GM12878 (cell line): ENCODE measurements around the gene HNRNPU. TPM values are rescaled to one million over a fixed set of nuclear protein-coding genes. Genes with fewer than 3 reads are reported as not detected.

Experiments used
- BCL3 ChIP-seq: IDR thresholded peaks from 2 replicates; pipeline ENCODE4 v1.6.1; 2011; ENCODE audit warnings: borderline replicate concordance, low read depth, mild to moderate bottlenecking, moderate library complexity, low read length; ENCODE audit not compliant: insufficient read depth, poor library complexity, severe bottlenecking
- CEBPB ChIP-seq, 2 experiments: fragments of 150-350 bp in 1 of 2; IDR thresholded peaks; 2 replicates each; pipeline ENCODE4 v1.6.1; 2012 to 2014; ENCODE audit warnings: low read depth in 2 of 2, low read length in 2 of 2, borderline replicate concordance in 1 of 2, inconsistent platforms in 1 of 2
- CEBPZ ChIP-seq: fragments of 150-350 bp; IDR thresholded peaks from 2 replicates; pipeline ENCODE4 v1.6.1; 2016; ENCODE audit warnings: low read depth, low read length
- CTCF ChIP-seq, 3 experiments: IDR thresholded peaks in 2 of 3; conservative IDR thresholded peaks in 1 of 3; 2 replicates each; pipeline ENCODE4 v1.5.1; 2011; ENCODE audit warnings: low read depth in 3 of 3, low read length in 3 of 3, mild to moderate bottlenecking in 3 of 3, control low read depth in 2 of 3, moderate library complexity in 2 of 3, inconsistent platforms in 1 of 3, mixed read lengths in 1 of 3; ENCODE audit not compliant: control insufficient read depth in 2 of 3, insufficient read depth in 1 of 3; ENCODE audit errors: extremely low read depth in 1 of 3
- HDAC2 ChIP-seq: fragments of 200-600 bp; sonication (generic); IDR thresholded peaks from 2 replicates; pipeline ENCODE4 v1.6.1; 2017
- JUNB ChIP-seq: IDR thresholded peaks from 2 replicates; pipeline ENCODE4 v1.6.1; 2016; ENCODE audit warnings: antibody characterized with exemption, mild to moderate bottlenecking
- MAX ChIP-seq: IDR thresholded peaks from 2 replicates; pipeline ENCODE4 v1.6.1; 2012; ENCODE audit warnings: low read depth, low read length, improper control_type of control experiment
- MEF2A ChIP-seq: IDR thresholded peaks from 2 replicates; pipeline ENCODE4 v1.6.1; 2011; ENCODE audit warnings: low read depth, mild to moderate bottlenecking, low read length, moderate library complexity; ENCODE audit not compliant: insufficient read depth
- MXI1 ChIP-seq: fragments of 150-350 bp; IDR thresholded peaks from 2 replicates; pipeline ENCODE4 v1.6.1; 2011; ENCODE audit warnings: low read depth, mild to moderate bottlenecking, inconsistent platforms, low read length, improper control_type of control experiment
- RB1 ChIP-seq: fragments of 450-650 bp; formaldehyde crosslinking; IDR thresholded peaks from 2 replicates; pipeline ENCODE4 v1.6.1; 2017; ENCODE audit warnings: mild to moderate bottlenecking, borderline replicate concordance
- RBBP5 ChIP-seq: fragments of 200-600 bp; sonication (generic); conservative IDR thresholded peaks from 2 replicates; pipeline ENCODE4 v1.6.1; 2016
- REST ChIP-seq: IDR thresholded peaks from 2 replicates; pipeline ENCODE4 v1.6.1; 2012; ENCODE audit warnings: mild to moderate bottlenecking, low read depth, low read length
- SMAD5 ChIP-seq: IDR thresholded peaks from 2 replicates; pipeline ENCODE4 v1.6.1; 2016; ENCODE audit warnings: antibody characterized with exemption, low read depth
- STAT1 ChIP-seq: fragments of 450-650 bp; conservative IDR thresholded peaks from 2 replicates; pipeline ENCODE4 v1.6.1; 2014; ENCODE audit warnings: antibody characterized with exemption, mild to moderate bottlenecking
- STAT3 ChIP-seq: IDR thresholded peaks from 2 replicates; pipeline ENCODE4 v1.6.1; 2011; ENCODE audit warnings: low read depth, low read length, improper control_type of control experiment
- TCF12 ChIP-seq: IDR thresholded peaks from 2 replicates; pipeline ENCODE4 v1.6.1; 2011; ENCODE audit warnings: low read depth, mild to moderate bottlenecking, low read length
- WRNIP1 ChIP-seq: IDR thresholded peaks from 2 replicates; pipeline ENCODE4 v1.6.1; 2011; ENCODE audit warnings: low read depth, low read length, improper control_type of control experiment, borderline replicate concordance
- ZNF384 ChIP-seq: IDR thresholded peaks from 2 replicates; pipeline ENCODE4 v1.6.1; 2012; ENCODE audit warnings: low read depth, mild to moderate bottlenecking, low read length, improper control_type of control experiment, borderline replicate concordance
- polyA plus RNA-seq, 11 experiments: library from polyadenylated mRNA; depleted of rRNA in 4 of 11; unstranded in 6 of 11; stranded (reverse) in 5 of 11; fragments of >200 nt; fragmentation: Nextera tagmentation in 4 of 11; fragmentation: Illumina TruSeq in 1 of 11; extraction: Ambion mirVana in 4 of 11; extraction: Trizol in 1 of 11; gene quantifications; 1 replicate in 1 of 11; 2 replicates in 10 of 11; pipeline versions ENCODE4 v1.2.1 to v1.2.3, GENCODE V29; 2011 to 2016; ENCODE audit warnings: inconsistent platforms in 2 of 11, missing spikeins in 2 of 11, low read depth in 1 of 11
- total RNA-seq, 4 experiments: library from RNA; depleted of rRNA in 3 of 4; stranded (reverse); fragments of >200 nt in 3 of 4; fragmentation: Illumina TruSeq in 1 of 4; extraction: Trizol in 1 of 4; gene quantifications; 2 replicates each; pipeline versions ENCODE4 v1.2.1 to v1.2.3, GENCODE V29; 2013 to 2021

HNRNPU gene
- total and polyA plus RNA-seq, 10 of the 15 experiments (the other 5 are each of a cell fraction or from before 2014, with no cell fraction given), result 163 to 569 (median 420) TPM

- TF ChIP-seq REST (no peak; the same call in 1 of the 2 replicates), CEBPB (IDR thresholded peaks at IDR 0.05; ENCODE audit: borderline replicate concordance in 1 of 2, low read depth in 2 of 2, low read length in 2 of 2) (no peak), HDAC2 (no peak), STAT1 (0 out of 2 replicates have a peak, but pooled peaks have one; percentile 73), RBBP5 (no peak), SMAD5 (peak; percentile 91; the same call in 1 of the 2 replicates), STAT3 (no peak), TCF12 (0 out of 2 replicates have a peak, but pooled peaks have one; percentile 23), ZNF384 (no peak), CTCF (IDR thresholded peaks at IDR 0.05 in 2 of 3, conservative IDR thresholded peaks at IDR 0.05 in 1 of 3; ENCODE audit: control insufficient read depth in 2 of 3, extremely low read depth in 1 of 3, insufficient read depth in 1 of 3, low read depth in 3 of 3, low read length in 3 of 3) (peak; percentile 9 to 30 (median 16); a peak in 3 of 6 replicates), WRNIP1 (no peak), MEF2A (no peak), JUNB (no peak), MXI1 (peak; percentile 85), BCL3 (no peak), MAX (0 out of 2 replicates have a peak, but pooled peaks have one; percentile 31), CEBPZ (no peak), RB1 (peak; percentile 27; the same call in 1 of the 2 replicates)
Measured at GRCh38 chr1:244864253-244865027, at the start of gene HNRNPU (continued).
